Parathyroid adenoma (tissue), 2 donors: ENCODE data around the gene CD79B.
A peak's percentile ranks its signal among the peaks of the same experiment; 100 is the strongest.

ENCODE experiments used
- H2AFZ ChIP-seq: fragments of 300-600 bp; sonication (generic); one replicate; pipeline ENCODE4 v1.7.0; 2017; ENCODE audit warnings: antibody characterized with exemption, mild to moderate bottlenecking
- H3K27ac ChIP-seq: fragments of 300-600 bp; sonication (generic); one replicate; pipeline ENCODE4 v1.7.0; 2017
- H3K27me3 ChIP-seq: fragments of 300-600 bp; sonication (generic); one replicate; pipeline ENCODE4 v1.7.0; 2017; ENCODE audit warnings: low read length; ENCODE audit not compliant: control insufficient read depth, insufficient read depth
- H3K36me3 ChIP-seq: fragments of 300-600 bp; sonication (generic); one replicate; pipeline ENCODE4 v1.7.0; 2017; ENCODE audit warnings: low read length; ENCODE audit not compliant: control insufficient read depth, insufficient read depth
- H3K4me1 ChIP-seq: fragments of 300-600 bp; sonication (generic); one replicate; pipeline ENCODE4 v1.7.0; 2017; ENCODE audit warnings: control low read depth
- H3K4me2 ChIP-seq: fragments of 300-600 bp; sonication (generic); one replicate; pipeline ENCODE4 v1.7.0; 2017; ENCODE audit warnings: low read length
- H3K4me3 ChIP-seq: fragments of 300-600 bp; sonication (generic); one replicate; pipeline ENCODE4 v1.7.0; 2017; ENCODE audit warnings: low read depth, low read length
- H3K79me2 ChIP-seq: fragments of 300-600 bp; sonication (generic); one replicate; pipeline ENCODE4 v1.7.0; 2017; ENCODE audit warnings: control low read depth
- H3K9ac ChIP-seq: fragments of 300-600 bp; sonication (generic); one replicate; pipeline ENCODE4 v1.7.0; 2017; ENCODE audit warnings: mild to moderate bottlenecking
- H3K9me3 ChIP-seq: fragments of 300-600 bp; sonication (generic); one replicate; pipeline ENCODE4 v1.7.0; 2017; ENCODE audit warnings: low read length; ENCODE audit not compliant: control insufficient read depth
- CTCF ChIP-seq: fragments of 300-600 bp; sonication (generic); IDR thresholded peaks from one replicate; pipeline ENCODE4 v1.7.0; 2017; ENCODE audit warnings: antibody characterized with exemption, mild to moderate bottlenecking
- donor health status: primary hyperparathyroidism.

Gene CD79B

DNA sequence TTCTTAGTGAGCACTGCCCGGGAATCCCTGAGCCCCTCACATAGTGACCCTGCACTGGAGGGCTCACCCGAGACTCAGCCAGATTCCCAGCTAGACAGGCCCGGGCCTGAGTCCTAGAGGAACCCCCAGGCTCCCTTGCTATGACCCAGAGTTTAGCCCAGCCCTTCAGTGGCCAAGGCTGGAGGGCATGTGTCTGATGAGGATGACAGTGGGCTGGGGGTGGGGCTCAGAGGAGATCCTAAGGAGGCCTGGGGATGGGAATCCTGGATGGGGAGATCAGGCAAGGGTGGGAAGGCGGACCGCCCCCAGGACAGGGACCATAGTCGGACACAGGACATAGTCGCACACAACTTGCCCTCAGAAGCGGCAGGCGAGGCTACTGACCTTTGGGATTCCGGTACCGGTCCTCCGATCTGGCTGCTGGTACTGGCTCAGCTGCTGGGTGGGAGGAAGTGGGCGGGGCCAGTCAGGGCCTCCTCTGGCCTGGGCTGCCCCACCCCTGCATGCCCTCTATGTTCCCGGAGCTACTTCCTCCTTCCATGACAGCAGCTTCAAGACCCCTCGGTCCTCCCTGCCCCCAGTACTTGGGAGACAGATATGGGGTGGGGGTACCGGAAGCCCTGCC lies 1.1 kb downstream of the CD79B start:
- Histone ChIP-seq H3K27ac (peak overlapping the region; percentile 63), H3K9me3 (no peaks in the 10 kb centered on the region), H3K79me2 (no peaks in the 10 kb centered on the region), H3K4me3 (no peak overlapping the region), H3K4me2 (no peak overlapping the region), H3K27me3 (no peaks in the 10 kb centered on the region), H2AFZ (no peak overlapping the region), H3K4me1 (no peaks in the 10 kb centered on the region), H3K9ac (no peak overlapping the region), H3K36me3 (no peaks in the 10 kb centered on the region)
- no peak for TF ChIP-seq CTCF

DNA sequence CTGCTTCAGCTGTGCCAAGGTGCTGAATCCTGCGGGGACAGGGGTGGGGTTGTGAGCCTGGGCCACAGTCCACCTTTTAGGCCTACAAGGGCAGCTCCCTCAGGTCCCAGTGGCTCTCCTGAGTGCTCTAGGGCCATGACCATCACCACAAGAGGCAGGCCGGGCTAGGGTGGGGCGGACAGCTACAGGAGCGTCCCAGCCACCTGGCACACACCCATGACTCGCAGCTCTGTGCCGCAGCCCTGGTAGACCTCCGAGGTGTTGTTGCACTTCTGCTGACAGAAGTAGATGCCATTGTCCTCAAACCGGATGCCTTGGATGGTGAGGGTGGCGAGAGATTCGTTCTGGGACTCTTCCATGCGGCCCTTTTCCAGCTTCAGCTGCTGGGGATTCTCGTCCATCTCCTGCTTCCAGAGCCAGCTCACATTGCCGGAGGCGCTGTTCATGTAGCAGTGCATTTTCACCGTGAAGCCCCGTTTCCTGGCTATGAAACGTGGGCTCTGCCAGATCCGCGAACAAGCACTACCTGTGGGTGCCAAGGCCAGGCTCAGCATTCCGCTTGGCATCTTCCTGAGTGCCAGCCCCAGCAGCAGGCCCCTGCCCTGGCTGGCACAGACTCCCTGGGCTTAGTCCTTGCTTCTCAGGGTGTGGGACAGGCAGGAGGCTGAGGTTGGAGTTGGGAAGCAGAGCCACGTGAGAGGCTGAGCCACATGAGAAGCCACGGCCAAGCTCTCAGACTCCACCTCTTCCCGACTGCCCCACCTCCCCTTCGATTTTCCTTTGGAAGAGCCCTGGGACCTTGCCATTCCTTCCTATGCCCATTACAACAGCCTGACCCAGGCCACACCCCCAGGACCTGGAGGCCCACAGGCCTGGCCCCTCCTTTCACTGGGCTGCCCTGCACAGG lies 2.0 kb downstream of the CD79B start:
- Histone ChIP-seq H3K27me3 (no peaks in the 10 kb centered on the region), H3K4me1 (no peaks in the 10 kb centered on the region), H3K4me2 (no peak overlapping the region), H3K36me3 (no peaks in the 10 kb centered on the region), H3K4me3 (no peak overlapping the region), H3K9ac (no peak overlapping the region), H3K9me3 (no peaks in the 10 kb centered on the region), H3K27ac (no peak overlapping the region), H3K79me2 (no peaks in the 10 kb centered on the region), H2AFZ (no peak overlapping the region)
- no peak for TF ChIP-seq CTCF

DNA sequence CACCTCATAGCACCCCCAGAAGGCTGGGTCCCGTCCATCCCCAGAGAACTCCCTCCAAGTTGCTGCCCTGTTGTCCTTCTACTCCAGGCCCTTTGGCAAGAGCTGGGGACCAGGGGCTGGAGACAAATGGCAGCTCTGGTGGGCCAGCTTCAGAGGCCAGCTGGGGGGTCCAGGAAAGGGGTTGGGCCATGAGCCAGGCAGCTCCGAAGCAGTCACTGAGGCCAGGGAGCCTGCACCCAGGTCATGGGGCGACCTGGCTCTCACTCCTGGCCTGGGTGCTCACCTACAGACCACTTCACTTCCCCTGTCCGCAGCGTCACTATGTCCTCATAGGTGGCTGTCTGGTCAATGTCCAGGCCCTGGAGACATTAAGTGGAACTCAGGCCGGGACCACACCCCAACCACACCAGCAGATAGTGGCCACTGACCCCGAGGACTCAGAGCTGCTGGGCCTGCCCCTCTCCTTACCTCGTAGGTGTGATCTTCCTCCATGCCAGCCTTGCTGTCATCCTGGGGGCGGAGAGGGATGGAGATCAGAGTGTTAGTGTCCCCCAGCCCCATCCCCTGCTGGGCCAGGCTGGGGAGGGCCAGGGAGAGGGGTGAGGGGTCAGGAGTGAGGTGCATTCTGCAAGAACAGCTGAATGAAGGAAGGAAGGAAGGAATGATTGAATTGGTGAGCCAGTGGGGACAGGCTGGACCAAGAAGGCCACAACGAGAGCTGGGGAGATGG lies 3.0 kb downstream of the CD79B start:
- Histone ChIP-seq H3K27me3 (no peaks in the 10 kb centered on the region), H3K27ac (no peak overlapping the region), H3K9me3 (no peaks in the 10 kb centered on the region), H3K9ac (no peak overlapping the region), H3K4me1 (no peaks in the 10 kb centered on the region), H3K4me3 (no peak overlapping the region), H3K4me2 (no peak overlapping the region), H3K79me2 (no peaks in the 10 kb centered on the region), H3K36me3 (no peaks in the 10 kb centered on the region), H2AFZ (no peak overlapping the region)
- TF ChIP-seq CTCF = no peak

DNA sequence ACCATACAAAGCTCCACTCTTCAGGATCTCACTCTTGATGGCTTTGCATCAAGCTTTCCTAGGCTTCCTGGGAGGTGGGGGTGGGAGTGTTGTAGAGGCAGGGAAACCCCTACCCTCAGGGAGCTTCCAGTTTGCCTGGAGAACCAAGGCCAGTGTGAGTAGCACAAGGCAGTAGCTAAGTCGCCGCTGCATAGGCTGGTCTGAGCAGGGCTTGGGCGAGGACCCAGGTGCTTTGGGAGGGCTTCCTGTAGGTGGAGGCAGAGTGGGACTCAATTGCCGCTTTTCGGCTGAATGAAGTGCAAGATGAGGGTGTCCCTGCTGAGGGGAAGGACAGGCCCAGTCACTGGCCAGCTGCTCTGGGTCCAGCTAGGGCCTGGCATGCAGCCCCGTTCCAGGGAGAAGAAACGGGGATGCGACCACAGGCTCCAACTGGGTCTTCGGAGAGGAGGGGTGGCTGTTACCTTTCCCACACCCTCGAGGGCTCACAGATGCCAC lies 3.9 kb downstream of the CD79B start:
- Histone ChIP-seq H3K27ac (no peak overlapping the region), H3K4me3 (no peak overlapping the region), H3K9me3 (no peaks in the 10 kb centered on the region), H3K79me2 (no peaks in the 10 kb centered on the region), H3K27me3 (no peaks in the 10 kb centered on the region), H3K4me1 (no peaks in the 10 kb centered on the region), H2AFZ (no peak overlapping the region), H3K36me3 (no peaks in the 10 kb centered on the region), H3K9ac (no peak overlapping the region), H3K4me2 (no peak overlapping the region)
- no peak for TF ChIP-seq CTCF
